Astrocyte (in vitro differentiated cells and primary cell): ENCODE data around the gene RPH3AL. TPM values are rescaled to one million over a fixed set of nuclear protein-coding genes. Genes with fewer than 3 reads are reported as not detected.

Experiments used
- DNase-seq: peaks from one replicate; pipeline ENCODE4 v3.0.0-alpha.2; 2010; ENCODE audit warnings: low read depth
- FAIRE-seq: peaks from 2 replicates; lab custom pipeline; 2011; peaks lifted over from hg19 to GRCh38; lab: Jason Lieb, UNC
- H2AFZ ChIP-seq: 2 replicates; pipeline ENCODE4 v1.6.0; 2012; ENCODE audit warnings: low read depth, low read length, inconsistent platforms
- H3K27ac ChIP-seq: 2 replicates; pipeline ENCODE4 v1.5.1; 2011; ENCODE audit warnings: low read depth, low read length, inconsistent platforms
- H3K27me3 ChIP-seq: 2 replicates; pipeline ENCODE4 v1.6.0; 2011; ENCODE audit warnings: low read length, inconsistent platforms; ENCODE audit not compliant: insufficient read depth
- H3K36me3 ChIP-seq: 2 replicates; pipeline ENCODE4 v1.5.1; 2011; ENCODE audit warnings: low read length, inconsistent platforms; ENCODE audit not compliant: insufficient read depth
- H3K4me1 ChIP-seq: 2 replicates; pipeline ENCODE4 v1.5.1; 2011; ENCODE audit warnings: low read length, inconsistent platforms; ENCODE audit not compliant: insufficient read depth
- H3K4me2 ChIP-seq: 2 replicates; pipeline ENCODE4 v1.6.0; 2012; ENCODE audit warnings: low read length, inconsistent platforms
- H3K4me3 ChIP-seq: 2 replicates; pipeline ENCODE4 v1.5.1; 2011; ENCODE audit warnings: low read depth, mild to moderate bottlenecking, low read length, inconsistent platforms; ENCODE audit not compliant: insufficient read depth
- H3K79me2 ChIP-seq: 2 replicates; pipeline ENCODE4 v1.6.0; 2012; ENCODE audit warnings: mild to moderate bottlenecking, low read length, inconsistent platforms; ENCODE audit not compliant: insufficient read depth
- H3K9ac ChIP-seq: 2 replicates; pipeline ENCODE4 v1.6.0; 2012; ENCODE audit warnings: mild to moderate bottlenecking, low read length, inconsistent platforms
- H3K9me3 ChIP-seq: 2 replicates; pipeline ENCODE4 v1.5.1; 2012; ENCODE audit warnings: low read depth, mild to moderate bottlenecking, low read length, inconsistent platforms; ENCODE audit not compliant: insufficient read depth
- H4K20me1 ChIP-seq: 2 replicates; pipeline ENCODE4 v1.6.0; 2012; ENCODE audit warnings: low read length, inconsistent platforms; ENCODE audit not compliant: insufficient read depth
- H3K27ac Mint-ChIP-seq: one replicate; pipeline ENCODE4 v1.8.0; 2021; ENCODE audit warnings: mild to moderate bottlenecking, mixed read lengths; ENCODE audit not compliant: unreplicated experiment
- H3K27me3 Mint-ChIP-seq: one replicate; pipeline ENCODE4 v1.8.0; 2021; ENCODE audit warnings: low read depth, mixed read lengths; ENCODE audit not compliant: unreplicated experiment
- H3K36me3 Mint-ChIP-seq: one replicate; pipeline ENCODE4 v1.8.0; 2021; ENCODE audit warnings: low read depth, mixed read lengths; ENCODE audit not compliant: unreplicated experiment
- H3K4me1 Mint-ChIP-seq: one replicate; pipeline ENCODE4 v1.8.0; 2021; ENCODE audit warnings: low read depth, mixed read lengths; ENCODE audit not compliant: unreplicated experiment
- H3K4me3 Mint-ChIP-seq: one replicate; pipeline ENCODE4 v1.8.0; 2021; ENCODE audit warnings: mild to moderate bottlenecking, moderate library complexity, mixed read lengths; ENCODE audit not compliant: unreplicated experiment
- H3K9me3 Mint-ChIP-seq: one replicate; pipeline ENCODE4 v1.8.0; 2021; ENCODE audit warnings: mild to moderate bottlenecking, mixed read lengths; ENCODE audit not compliant: unreplicated experiment
- CTCF ChIP-seq: IDR thresholded peaks from 2 replicates; pipeline ENCODE4 v1.5.1; 2011; ENCODE audit warnings: low read depth, mild to moderate bottlenecking, inconsistent platforms, low read length, moderate library complexity; ENCODE audit not compliant: insufficient read depth
- EZH2 ChIP-seq: IDR thresholded peaks from 2 replicates; pipeline ENCODE4 v1.6.1; 2012; ENCODE audit warnings: mild to moderate bottlenecking, low read length, inconsistent platforms; ENCODE audit not compliant: insufficient read depth
- total RNA-seq: library from RNA; stranded (reverse); gene quantifications from 2 replicates; pipeline ENCODE4 v1.2.1, GENCODE V29; 2021

RPH3AL gene
- total RNA-seq, 1 donor from 2014 or later = 3.7 TPM

GRCh38 chr17:323721-324571 is 28.7 kb downstream of the RPH3AL start:
- H3K36me3 ChIP-seq = no peaks in the 10 kb centered on the region
- no peak overlapping the region for H3K27ac ChIP-seq
- Mint-ChIP-seq H3K27me3 (peaks cover 33% of the 10 kb centered on the region), H3K36me3 (peaks cover 4% of the 10 kb centered on the region), H3K27ac (no peak overlapping the region), H3K9me3 (peaks cover 2% of the 10 kb centered on the region), H3K4me1 (peaks cover 2% of the 10 kb centered on the region), H3K4me3 (no peak overlapping the region)
- TF ChIP-seq EZH2 = no peak
- TF ChIP-seq CTCF = no peak
- no peaks in the 10 kb centered on the region for H4K20me1 ChIP-seq
- H2AFZ ChIP-seq = no peak overlapping the region
- H3K4me2 ChIP-seq = no peak overlapping the region
- H3K9ac ChIP-seq = no peak overlapping the region
- DNase-seq (no peak), FAIRE-seq (no peak)
- H3K4me1 ChIP-seq = no peaks in the 10 kb centered on the region
- peaks cover 8% of the 10 kb centered on the region for H3K27me3 ChIP-seq
- no peak overlapping the region for H3K4me3 ChIP-seq
- H3K79me2 ChIP-seq = no peaks in the 10 kb centered on the region
- no peaks in the 10 kb centered on the region for H3K9me3 ChIP-seq

- no peak for TF ChIP-seq CTCF
- no peak for TF ChIP-seq EZH2
- FAIRE-seq = no peak
Measured at GRCh38 chr17:323181-323580, 29.4 kb downstream of the RPH3AL start.

More at GRCh38 chr17:323181-323580, 29.4 kb downstream of the RPH3AL start:
- H3K27ac Mint-ChIP-seq = no peak overlapping the region
- H3K27me3 ChIP-seq = peaks cover 8% of the 10 kb centered on the region
- H3K9me3 ChIP-seq = no peaks in the 10 kb centered on the region
- H3K9me3 Mint-ChIP-seq = peaks cover 4% of the 10 kb centered on the region
- no peak overlapping the region for H3K4me3 ChIP-seq
- H3K36me3 ChIP-seq = no peaks in the 10 kb centered on the region
- no peak overlapping the region for H3K4me2 ChIP-seq
- H3K27me3 Mint-ChIP-seq = peaks cover 30% of the 10 kb centered on the region
- H2AFZ ChIP-seq = no peak overlapping the region
- no peaks in the 10 kb centered on the region for H3K79me2 ChIP-seq
- peaks cover 4% of the 10 kb centered on the region for H3K36me3 Mint-ChIP-seq
- no peak overlapping the region for H3K9ac ChIP-seq
- H3K4me3 Mint-ChIP-seq = no peak overlapping the region
- H4K20me1 ChIP-seq = no peaks in the 10 kb centered on the region
- H3K4me1 ChIP-seq = no peaks in the 10 kb centered on the region
- H3K4me1 Mint-ChIP-seq = peaks cover 2% of the 10 kb centered on the region
- no peak overlapping the region for H3K27ac ChIP-seq
- no peak for DNase-seq
